Mucosa of stomach (tissue), 1 donor: ENCODE data around the gene NIPBL.
A peak's percentile ranks its signal among the peaks of the same experiment; 100 is the strongest.

Source experiments
- H3K27me3 ChIP-seq: one replicate; pipeline ENCODE4 v1.7.0; 2013; ENCODE audit warnings: mild to moderate bottlenecking, low read length; ENCODE audit not compliant: control insufficient read depth, insufficient read depth
- H3K36me3 ChIP-seq: one replicate; pipeline ENCODE4 v1.7.0; 2013; ENCODE audit warnings: low read length; ENCODE audit not compliant: control insufficient read depth, insufficient read depth
- H3K4me1 ChIP-seq: one replicate; pipeline ENCODE4 v1.7.0; 2013; ENCODE audit warnings: mild to moderate bottlenecking, low read length; ENCODE audit not compliant: control insufficient read depth, insufficient read depth
- H3K4me3 ChIP-seq: one replicate; pipeline ENCODE4 v1.7.0; 2013; ENCODE audit warnings: low read length
- H3K9ac ChIP-seq: one replicate; pipeline ENCODE4 v1.7.0; 2013; ENCODE audit warnings: mild to moderate bottlenecking, low read length, moderate library complexity
- H3K9me3 ChIP-seq: one replicate; pipeline ENCODE4 v1.7.0; 2013; ENCODE audit warnings: mild to moderate bottlenecking, low read length, moderate library complexity; ENCODE audit not compliant: control insufficient read depth
- donor health status: Pancreatic carcinoma.

The NIPBL gene

GRCh38 chr5:36855141-36855495 lies 21.5 kb upstream of the NIPBL start:
- no peaks in the 10 kb centered on the region for H3K4me1 ChIP-seq
- H3K9ac ChIP-seq = no peak overlapping the region
- no peaks in the 10 kb centered on the region for H3K27me3 ChIP-seq
- H3K36me3 ChIP-seq = no peaks in the 10 kb centered on the region
- no peaks in the 10 kb centered on the region for H3K9me3 ChIP-seq
- H3K4me3 ChIP-seq = no peak overlapping the region

GRCh38 chr5:36861871-36862270 lies 14.7 kb upstream of the NIPBL start:
- no peaks in the 10 kb centered on the region for H3K27me3 ChIP-seq
- H3K9ac ChIP-seq = no peak overlapping the region
- no peak overlapping the region for H3K4me3 ChIP-seq
- no peaks in the 10 kb centered on the region for H3K9me3 ChIP-seq
- no peaks in the 10 kb centered on the region for H3K36me3 ChIP-seq
- H3K4me1 ChIP-seq = peaks cover 7% of the 10 kb centered on the region

- no peak overlapping the region for H3K9ac ChIP-seq
- no peaks in the 10 kb centered on the region for H3K9me3 ChIP-seq
- peaks cover 8% of the 10 kb centered on the region for H3K4me1 ChIP-seq
- H3K4me3 ChIP-seq = no peak overlapping the region
- H3K36me3 ChIP-seq = no peaks in the 10 kb centered on the region
- no peaks in the 10 kb centered on the region for H3K27me3 ChIP-seq
Measured at GRCh38 chr5:36870399-36871040, 6.0 kb upstream of the NIPBL start.

- H3K9me3 ChIP-seq = no peaks in the 10 kb centered on the region
- H3K27me3 ChIP-seq = no peaks in the 10 kb centered on the region
- H3K4me1 ChIP-seq = peaks cover 8% of the 10 kb centered on the region
- H3K9ac ChIP-seq = peak overlapping the region; percentile 95
- H3K4me3 ChIP-seq = peak overlapping the region; percentile 86
- no peaks in the 10 kb centered on the region for H3K36me3 ChIP-seq
Measured at GRCh38 chr5:36874465-36874864, 2.1 kb upstream of the NIPBL start.

GRCh38 chr5:36875051-36875789 lies 1.3 kb upstream of the NIPBL start:
- peak overlapping the region; percentile 86 for H3K4me3 ChIP-seq
- no peaks in the 10 kb centered on the region for H3K27me3 ChIP-seq
- H3K4me1 ChIP-seq = peaks cover 9% of the 10 kb centered on the region
- H3K9ac ChIP-seq = peak overlapping the region; percentile 95
- H3K36me3 ChIP-seq = no peaks in the 10 kb centered on the region
- H3K9me3 ChIP-seq = no peaks in the 10 kb centered on the region

- peaks cover 15% of the 10 kb centered on the region for H3K4me1 ChIP-seq
- H3K4me3 ChIP-seq = peak overlapping the region; percentile 86
- no peaks in the 10 kb centered on the region for H3K9me3 ChIP-seq
- H3K27me3 ChIP-seq = no peaks in the 10 kb centered on the region
- peak overlapping the region; percentile 95 for H3K9ac ChIP-seq
- no peaks in the 10 kb centered on the region for H3K36me3 ChIP-seq
Measured at GRCh38 chr5:36875790-36876298, 725 bp upstream of the NIPBL start.

- H3K4me1 ChIP-seq = peaks cover 22% of the 10 kb centered on the region
- peak overlapping the region; percentile 85 for H3K4me3 ChIP-seq
- peak overlapping the region; percentile 95 for H3K9ac ChIP-seq
- no peaks in the 10 kb centered on the region for H3K9me3 ChIP-seq
- H3K27me3 ChIP-seq = no peaks in the 10 kb centered on the region
- no peaks in the 10 kb centered on the region for H3K36me3 ChIP-seq
Measured at GRCh38 chr5:36876965-36877666, 547 bp downstream of the NIPBL start.

GRCh38 chr5:36877667-36878391 lies 1.3 kb downstream of the NIPBL start:
- Histone ChIP-seq H3K4me3 (peak overlapping the region; percentile 85), H3K27me3 (no peaks in the 10 kb centered on the region), H3K4me1 (peaks cover 22% of the 10 kb centered on the region), H3K9ac (peak overlapping the region; percentile 95), H3K9me3 (no peaks in the 10 kb centered on the region), H3K36me3 (no peaks in the 10 kb centered on the region)

- Histone ChIP-seq H3K9me3 (no peaks in the 10 kb centered on the region), H3K36me3 (no peaks in the 10 kb centered on the region), H3K27me3 (no peaks in the 10 kb centered on the region), H3K4me3 (peak overlapping the region; percentile 85), H3K4me1 (peaks cover 22% of the 10 kb centered on the region), H3K9ac (peak overlapping the region; percentile 95)
Measured at GRCh38 chr5:36878392-36879082, 2.0 kb downstream of the NIPBL start.

GRCh38 chr5:36879274-36880033 lies 2.9 kb downstream of the NIPBL start:
- no peaks in the 10 kb centered on the region for H3K27me3 ChIP-seq
- H3K9me3 ChIP-seq = no peaks in the 10 kb centered on the region
- H3K36me3 ChIP-seq = no peaks in the 10 kb centered on the region
- peak overlapping the region; percentile 95 for H3K9ac ChIP-seq
- no peak overlapping the region for H3K4me3 ChIP-seq
- peaks cover 20% of the 10 kb centered on the region for H3K4me1 ChIP-seq

GRCh38 chr5:36880761-36881160 lies 4.2 kb downstream of the NIPBL start:
- no peaks in the 10 kb centered on the region for H3K27me3 ChIP-seq
- H3K9me3 ChIP-seq = no peaks in the 10 kb centered on the region
- no peaks in the 10 kb centered on the region for H3K36me3 ChIP-seq
- no peak overlapping the region for H3K9ac ChIP-seq
- no peak overlapping the region for H3K4me3 ChIP-seq
- peaks cover 13% of the 10 kb centered on the region for H3K4me1 ChIP-seq
